Hematopoietic multipotent progenitor cell treated with erythropoietin and hydrocortisone succinate and interleukin-3 and kit ligand, for 8 days (in vitro differentiated cells): Measurements from ENCODE around the gene SLC25A33.
"Not testable (repeated sequence)": the region's sequence is repeated elsewhere in the genome, so short reads cannot be mapped to it uniquely, and the experiment has no call there.

Source experiments
- DNase-seq: peaks from one replicate; pipeline ENCODE4 v3.0.0-alpha.2; 2015

SLC25A33 gene

DNA sequence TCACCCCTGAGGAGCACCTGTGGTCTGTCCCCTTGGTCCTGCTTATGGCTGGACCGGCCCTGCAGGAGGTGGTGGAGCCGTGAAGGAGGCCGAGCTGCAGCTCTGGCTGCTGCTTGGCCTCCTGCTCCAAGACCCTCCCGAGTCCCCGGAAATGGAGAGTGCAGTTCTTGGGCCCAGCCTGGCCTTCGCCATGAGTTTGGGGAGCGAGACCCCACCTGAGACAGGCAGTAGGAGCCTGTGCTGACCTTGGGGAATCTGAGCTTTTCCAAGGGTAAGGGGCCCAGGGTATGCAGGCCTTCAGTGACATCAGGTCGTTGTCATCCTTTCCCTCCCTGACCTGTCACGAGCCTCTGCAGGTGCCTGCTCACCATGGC, 63.5 kb downstream of the SLC25A33 start:
- no peak for DNase-seq

DNA sequence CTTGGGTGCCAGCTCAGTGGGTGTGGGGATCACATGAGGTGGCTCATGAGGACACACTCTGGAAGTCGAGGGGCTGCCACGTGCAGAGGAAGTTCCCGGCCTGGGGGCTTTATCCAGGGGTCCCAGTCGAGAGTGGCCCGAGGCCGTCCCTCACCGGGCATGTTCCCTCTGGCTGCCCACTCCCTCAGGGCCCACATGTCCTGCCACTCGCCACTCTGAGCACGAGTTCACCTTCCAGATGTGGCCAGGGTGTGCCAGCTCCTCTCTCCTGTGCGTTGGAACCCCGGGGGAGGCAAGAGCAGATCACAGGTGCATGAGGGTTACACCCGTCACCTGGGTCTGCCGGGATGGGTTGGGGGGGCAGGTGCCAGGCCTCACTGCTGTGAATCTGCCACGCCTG, 64.0 kb downstream of the SLC25A33 start:
- no peak for DNase-seq

DNA sequence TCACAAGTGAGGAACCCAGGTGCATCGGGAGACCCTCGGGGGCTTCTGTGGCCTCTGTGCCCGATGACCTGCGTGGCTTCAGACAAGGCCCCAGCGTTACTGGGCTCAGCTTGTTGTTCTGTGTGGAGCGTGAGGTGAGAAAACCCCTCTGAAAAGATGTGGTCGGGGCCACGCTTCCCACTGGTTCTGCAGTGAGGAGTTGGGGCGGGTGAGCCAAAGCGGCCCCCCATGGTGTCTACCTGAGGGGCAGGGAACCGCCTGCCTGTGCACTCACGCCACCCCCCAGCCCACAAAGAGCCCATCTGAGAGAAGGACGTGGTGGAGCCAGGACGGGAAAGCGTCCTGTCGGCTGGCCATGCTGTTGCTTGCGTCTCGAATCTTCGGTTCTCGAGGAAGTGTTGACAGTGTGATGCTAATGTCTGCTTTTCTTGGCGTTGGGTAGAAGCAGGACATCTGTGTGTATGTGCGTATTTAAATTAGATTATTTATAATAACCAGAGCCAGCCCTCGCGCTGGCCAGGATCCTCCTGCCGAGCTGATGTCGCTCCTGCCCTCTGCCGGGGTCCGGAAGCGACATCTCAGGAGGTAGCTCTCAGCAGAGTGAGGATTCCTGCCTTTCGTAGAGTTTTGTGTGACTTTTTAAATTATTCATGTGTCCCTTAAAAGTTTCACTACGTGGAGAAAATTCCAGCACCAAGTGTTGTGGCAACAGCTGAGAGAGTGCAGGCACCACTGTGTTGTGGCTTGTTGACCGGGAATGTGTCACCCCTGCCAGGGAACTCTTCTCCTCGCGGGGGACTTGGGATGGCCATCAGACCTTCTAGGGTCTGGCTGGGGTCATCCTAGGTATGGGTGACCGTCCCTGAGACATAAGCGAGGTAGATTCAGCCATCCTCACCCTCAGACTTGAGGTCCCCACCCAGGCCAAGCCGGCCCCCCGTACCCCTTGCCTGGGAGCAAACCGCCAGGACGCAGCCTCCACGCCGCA, 64.8 kb downstream of the SLC25A33 start:
- DNase-seq = no peak

DNA sequence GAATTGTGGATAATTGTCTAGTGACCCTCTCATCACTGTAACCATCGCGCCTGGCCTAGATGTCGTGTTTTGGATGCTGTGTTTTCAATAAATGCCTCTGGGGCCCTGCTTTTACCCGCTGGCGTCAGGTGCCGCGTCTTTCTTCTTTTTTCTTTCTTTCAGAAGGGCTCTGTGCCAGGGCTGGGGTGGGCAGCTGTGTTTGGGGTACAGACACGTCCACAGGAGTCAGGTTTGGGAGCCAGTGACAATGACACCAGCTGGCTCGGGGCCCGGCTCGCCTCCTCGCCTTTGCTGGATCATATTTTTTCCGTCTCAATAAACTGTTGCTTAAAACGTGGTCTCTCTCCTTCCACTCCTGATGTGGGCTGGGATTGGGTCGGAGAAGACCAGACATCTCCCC, 65.6 kb downstream of the SLC25A33 start:
- DNase-seq = no peak

DNA sequence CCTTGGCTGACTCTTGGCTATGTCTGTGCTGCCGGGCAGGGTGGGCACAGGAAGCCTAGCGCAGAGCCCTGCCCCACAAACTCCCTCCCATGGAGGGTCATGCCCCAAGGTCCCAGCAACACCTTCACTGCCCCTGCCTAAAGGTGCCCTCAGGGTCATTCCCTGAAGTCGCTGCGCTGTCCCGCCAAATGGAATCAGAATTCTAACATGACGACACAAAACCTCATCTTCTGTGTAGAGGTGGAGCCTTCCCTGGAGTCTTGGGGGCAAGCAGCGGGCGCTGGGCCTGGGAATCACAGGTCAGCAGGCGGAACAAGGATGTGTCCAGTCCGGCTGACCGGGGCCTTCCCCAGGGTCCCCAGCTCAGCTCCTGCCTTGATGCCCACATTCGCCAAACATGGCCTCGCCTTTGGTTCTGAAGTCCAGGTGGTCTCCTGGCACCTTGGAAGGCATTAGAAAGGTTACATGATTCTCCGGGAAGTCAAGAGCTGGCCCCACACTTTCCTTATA, 66.7 kb downstream of the SLC25A33 start:
- DNase-seq = no peak

DNA sequence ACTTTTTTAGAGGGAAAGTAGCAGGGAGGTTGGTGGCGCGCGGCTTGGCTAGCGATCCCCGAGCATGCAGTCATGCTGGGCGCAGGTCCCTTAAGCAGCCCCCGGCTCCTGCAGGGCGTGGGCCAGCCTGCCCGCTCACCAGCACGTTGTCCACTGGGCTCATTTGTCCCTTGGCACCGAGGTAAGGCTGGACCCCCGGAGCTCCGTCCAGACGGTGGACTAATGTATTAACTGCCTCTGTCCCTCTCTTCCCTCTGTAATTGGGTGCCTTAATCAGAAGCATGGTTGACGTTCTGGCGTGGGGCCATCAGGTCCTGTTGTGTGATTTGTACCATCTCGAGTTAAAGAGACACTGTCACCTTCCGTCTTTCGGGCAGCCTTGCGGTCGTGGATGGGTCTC, 67.2 kb downstream of the SLC25A33 start:
- no peak for DNase-seq

DNA sequence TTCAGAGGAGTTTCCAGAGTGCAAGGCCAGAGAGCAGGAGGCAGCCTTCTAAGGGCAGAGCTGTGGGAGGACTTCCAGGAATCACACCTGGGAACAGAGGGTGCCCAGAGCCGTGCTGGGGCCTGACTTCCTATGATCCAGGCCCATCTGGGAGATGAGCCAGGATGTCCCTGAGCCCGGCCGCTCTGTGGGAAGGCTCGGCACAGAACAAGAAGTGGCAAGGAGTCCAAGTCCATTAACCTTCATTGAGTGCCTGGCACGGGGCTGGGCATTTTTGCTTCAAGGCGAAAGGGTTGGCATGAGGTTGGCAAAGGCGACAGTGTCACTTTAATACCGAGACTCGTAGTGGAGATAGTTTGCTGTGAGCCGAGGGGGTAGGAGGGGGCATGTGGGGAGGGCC, 67.7 kb downstream of the SLC25A33 start:
- no peak for DNase-seq

DNA sequence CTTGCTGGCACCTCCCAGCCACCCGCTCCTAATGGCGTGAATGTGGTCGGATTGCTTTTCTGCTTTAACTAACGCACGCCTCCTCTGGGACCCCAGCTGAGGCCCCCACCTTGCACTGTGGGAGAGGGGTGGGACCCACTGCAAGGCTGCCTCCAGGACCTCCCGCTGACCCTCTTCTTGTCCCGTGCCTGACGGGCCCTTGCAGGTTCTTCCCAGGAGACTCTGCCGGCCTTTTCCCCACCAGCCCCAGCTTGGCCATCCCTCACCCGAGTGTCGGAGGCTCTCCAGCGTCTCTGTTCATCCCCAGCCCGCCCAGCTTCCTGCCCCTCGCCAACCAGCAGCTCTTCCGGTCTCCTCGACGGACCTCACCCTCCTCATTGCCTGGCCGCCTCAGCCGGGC, 68.1 kb downstream of the SLC25A33 start:
- DNase-seq = no peak

DNA sequence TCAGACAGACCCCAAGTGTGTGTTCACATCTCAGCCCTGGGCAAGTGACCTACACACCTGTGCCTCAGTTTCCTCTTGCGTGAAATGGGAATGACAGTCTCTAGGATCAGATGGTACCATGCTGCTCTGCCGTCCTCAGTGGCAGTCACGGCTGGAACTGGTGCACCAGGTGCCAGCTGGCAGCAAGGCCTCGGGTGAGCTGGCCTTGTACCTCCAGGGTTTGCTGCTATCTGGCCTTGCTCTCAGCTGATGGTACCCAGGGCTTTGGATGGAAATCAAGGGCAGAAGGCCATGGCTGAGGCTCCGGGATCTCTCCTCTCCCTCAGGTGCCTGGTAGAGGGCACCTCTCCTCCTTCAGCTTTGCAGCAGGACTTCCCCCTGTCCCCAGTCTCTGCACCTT, 70.7 kb downstream of the SLC25A33 start:
- no peak for DNase-seq

DNA sequence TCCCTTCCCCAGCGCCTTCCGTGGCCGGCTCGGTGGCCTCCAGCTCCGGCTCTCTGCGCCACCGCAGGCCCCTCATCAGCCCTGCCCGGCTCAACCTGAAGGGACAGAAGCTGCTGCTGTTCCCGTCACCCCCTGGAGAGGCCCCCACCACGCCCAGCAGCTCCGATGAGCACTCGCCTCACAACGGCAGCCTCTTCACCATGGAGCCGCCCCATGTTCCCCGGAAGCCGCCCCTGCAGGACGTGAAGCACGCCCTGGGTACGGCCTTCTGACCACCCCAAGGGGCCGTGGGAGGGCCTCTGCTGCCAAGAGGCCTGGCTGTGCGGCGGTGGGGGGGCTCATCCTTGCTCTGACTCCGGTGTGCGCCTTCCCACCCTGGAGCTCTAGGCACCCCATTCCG, 71.3 kb downstream of the SLC25A33 start:
- DNase-seq = no peak

DNA sequence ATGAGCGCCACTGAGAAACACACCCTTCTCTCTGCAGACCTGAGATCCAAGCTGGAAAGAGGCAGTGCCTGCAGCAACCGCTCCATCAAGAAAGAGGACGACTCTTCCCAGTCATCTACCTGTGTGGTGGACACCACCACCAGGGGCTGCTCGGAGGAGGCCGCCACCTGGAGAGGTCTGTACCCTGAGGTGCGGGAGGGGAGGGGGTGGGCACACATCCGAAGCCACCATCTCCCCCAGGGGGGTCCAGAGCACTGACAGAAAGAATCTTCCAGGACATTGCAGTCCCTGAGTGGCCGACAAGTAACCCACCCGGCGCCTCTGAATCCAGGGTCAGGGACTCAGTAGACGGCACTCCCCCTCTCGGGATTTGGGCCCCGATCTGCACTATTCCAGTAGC, 72.5 kb downstream of the SLC25A33 start:
- DNase-seq = no peak

DNA sequence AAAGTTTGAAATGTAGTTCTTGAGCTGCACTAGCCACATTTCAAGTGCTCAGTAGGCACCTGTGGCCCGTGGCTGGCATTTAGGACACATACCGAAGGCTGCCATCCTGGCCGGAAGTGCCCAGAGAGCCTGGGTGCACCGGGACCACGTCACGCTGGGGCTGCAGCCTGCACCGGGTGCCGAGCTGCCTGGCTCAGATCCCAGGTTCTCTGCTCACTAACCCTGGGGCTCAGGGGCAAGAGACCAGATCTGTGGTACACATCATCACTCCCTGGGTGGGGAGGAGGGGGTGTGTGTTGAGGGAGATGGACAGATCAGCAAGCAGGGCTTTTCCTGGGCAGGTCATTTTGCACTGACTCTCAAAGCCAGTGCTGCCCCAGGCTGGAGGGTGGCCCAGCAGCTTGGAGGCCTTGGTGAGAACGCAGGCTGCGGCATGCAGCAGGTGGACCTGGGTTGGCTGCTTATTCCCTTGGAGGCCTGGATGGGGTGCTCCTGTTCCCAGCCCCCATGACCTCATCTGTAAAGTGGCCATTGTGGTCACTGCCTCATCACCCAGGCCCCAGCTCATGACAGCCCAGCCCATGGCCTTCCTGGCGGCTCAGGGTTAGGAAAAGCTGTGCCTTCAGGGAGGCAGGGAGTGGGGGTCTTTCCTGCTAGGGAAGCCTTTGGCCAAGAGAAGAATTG, 73.0 kb downstream of the SLC25A33 start:
- no peak for DNase-seq

DNA sequence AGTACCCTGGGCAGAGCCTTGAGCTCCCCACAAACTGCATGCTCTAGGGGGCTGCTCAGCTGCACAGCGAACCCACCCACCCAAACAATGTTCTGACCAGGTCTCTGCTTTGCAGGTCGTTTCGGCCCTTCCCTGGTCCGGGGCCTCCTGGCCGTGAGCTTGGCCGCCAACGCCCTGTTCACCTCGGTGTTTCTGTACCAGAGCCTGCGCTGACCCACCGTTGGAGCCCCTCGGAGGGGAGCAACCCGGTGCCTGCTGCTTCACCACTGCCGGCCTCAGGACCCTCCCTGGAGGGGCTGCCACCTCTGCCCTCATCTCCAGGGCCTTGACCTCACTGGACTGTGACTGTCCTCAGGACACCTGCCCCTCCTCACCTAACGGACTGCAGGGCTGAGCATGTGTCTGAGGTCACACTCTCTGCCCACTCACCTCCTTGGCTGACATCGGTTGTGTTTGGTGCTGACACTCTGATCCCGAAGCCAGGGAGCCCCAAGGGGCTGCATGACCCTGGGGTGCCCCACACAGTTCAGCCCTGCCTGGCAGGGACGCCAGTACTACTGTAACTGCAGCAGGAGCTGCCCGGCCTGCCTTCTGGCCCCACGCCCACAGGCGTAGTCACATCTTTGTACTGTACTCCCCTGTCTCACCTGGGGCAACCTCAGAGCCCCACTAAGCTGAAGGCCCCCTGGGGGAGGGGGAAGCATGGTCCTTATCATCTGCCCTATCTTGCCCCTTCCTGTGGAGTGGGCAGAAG, 73.8 kb downstream of the SLC25A33 start:
- DNase-seq = no peak

DNA sequence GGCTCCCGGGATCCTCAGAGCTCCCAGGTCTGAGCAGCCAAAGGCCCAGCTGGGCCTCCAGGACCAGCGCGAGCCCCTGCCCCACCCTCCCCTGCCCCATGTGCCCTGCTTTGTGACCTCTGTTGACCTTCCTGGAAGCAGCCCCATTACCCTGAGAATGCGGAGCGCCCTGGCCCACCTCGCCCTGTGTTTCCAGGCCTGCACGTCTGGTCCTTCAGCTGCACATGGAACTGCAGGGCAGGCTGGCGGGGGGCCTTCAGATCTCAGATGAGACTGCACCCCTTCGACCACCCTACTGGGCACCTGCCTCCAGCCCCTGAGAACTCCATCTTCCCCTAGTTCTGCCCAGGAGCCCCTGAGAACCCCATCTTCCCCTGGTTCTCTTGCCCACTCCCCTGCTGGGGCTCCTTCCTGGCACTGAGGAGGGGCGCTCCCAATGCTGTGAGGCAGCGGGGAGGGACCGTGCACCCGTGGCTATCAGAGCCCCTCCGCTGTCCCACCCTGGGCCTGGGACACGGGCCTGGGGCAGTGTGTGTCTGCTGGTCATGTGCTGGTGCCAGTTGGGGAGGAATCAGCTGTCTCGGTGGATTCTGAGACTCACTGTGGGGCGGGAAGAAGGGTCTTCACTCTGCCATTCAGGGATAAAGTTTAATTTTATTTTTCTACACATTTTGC, 74.5 kb downstream of the SLC25A33 start:
- DNase-seq = no peak

DNA sequence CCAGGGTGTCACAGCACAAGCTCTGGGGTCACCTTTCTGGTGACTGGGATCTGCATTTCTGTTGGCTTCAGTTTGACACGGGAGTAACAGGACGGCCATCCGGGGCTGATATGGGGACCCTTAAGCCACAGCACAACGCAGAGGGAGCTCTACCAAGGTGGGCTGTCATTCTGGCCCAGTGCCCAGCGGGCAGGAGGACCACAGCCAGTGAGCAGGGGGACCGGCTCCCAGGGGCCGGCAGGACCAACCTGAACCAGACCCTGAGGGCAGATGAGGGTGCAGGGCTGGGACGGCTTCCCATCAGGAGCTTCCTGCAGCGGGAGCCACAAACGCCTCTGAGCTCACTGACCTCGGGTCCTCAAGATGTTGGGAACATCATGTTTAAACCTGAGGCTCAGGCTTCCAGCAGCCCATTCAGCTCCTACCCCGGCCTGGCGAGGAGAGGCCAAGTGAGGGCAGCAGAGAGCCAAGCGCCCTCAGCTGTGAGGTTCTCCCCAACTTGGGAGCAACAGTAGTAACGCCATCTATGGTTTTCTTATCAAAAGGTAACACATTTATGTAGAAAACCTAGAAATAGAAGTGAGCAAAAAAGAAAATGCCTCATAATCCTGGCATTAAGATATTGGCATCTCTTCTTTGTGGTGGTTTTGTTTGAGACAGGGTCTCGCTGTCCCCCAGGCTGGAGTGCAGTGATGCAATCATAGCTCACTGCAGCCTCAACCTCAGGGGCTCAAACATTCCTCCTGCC, 76.2 kb downstream of the SLC25A33 start:
- peak; percentile 84 for DNase-seq

DNA sequence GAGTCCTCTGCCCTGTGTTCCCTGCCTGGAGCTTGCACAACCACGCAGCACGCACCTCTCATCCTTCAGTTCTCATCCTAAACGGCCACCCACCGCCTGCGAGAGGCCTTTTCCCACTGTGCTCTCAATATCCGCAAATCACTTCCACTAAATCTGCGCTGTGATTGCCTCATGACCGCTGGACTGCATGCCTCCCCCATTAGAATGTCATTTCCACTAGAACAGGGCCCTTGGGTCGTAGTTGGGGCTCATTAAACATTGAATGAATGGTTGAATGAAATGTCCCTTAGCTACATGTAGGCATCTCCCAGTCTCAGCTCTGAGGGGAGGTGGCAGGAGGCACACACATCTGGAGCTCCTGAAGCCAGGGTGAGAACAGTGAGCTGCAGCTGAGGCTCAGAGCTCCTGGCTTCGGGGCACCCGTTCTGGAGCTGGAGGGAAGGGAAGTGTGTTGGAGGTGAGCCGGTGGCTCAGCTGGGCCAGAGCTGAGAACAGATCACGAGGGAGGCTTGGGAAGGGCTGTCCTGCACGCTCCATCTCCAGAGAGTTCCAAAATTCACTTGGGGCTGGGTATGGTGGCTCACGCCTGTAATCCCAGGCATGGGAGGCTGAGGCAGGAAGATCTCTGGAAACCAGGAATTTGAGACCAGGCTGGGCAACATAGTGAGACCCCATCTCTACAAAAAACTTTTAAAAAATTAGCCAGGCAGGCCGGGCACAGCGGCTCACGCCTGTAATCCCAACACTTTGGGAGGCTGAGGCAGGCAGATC, 79.8 kb downstream of the SLC25A33 start:
- DNase-seq = no peak

DNA sequence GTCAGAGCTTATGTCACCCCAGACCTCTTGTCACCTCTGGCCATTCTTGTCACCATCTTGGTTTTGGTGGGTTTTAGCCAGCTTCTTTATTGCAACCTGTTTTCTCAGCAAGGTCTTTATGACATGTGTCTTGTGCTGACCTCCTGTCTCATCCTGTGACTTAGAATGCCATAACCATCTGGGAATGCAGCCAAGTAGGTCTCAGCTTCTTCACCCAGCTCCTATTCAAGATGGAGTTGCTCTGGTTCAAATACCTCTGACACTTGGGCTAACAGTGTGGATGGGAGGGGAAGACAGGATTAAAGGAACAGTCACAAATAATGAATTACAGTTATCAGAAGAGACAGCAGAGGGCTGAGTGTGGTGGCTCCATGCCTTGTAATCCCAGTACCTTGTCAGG, 81.8 kb downstream of the SLC25A33 start:
- no peak for DNase-seq

DNA sequence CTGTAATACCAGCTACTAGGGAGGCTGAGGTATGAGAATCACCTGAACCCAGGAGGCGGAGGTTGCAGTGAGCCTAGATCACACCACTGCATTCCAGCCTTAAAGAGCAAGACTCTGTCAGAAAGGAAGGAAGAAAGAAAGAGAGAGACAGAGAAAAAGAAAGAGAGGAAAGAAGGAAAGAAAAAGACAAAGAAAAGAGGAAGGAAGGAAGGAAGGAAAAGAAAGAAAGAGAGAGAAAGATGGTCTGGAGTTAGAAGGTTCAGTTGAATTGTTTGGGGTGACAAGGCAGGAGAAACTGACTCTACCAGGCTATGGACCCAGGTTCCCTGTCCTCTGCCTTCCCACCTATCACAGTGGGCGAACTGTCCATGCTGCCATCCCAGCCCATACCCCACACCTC, 84.8 kb downstream of the SLC25A33 start:
- DNase-seq = no peak

DNA sequence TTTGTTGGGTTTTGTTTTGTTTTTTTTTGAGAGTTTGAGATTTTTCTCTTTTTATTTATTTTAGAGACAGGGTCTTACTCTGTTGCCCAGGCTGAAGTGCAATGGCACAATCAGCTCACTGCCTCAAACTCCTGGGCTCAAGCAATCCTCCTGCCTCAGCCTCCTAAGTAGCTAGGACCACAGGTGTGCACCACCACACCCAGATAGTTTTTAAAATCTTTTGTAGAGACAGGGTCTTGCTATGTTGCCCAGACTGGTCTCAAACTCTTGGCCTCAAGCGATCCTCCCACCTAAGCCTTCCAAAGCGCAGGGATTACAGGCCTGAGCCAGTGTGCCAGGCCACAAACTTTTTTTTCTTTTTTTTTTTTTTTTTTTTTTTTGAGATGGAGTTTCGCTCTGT, 85.8 kb downstream of the SLC25A33 start:
- DNase-seq = not testable (repeated sequence)

DNA sequence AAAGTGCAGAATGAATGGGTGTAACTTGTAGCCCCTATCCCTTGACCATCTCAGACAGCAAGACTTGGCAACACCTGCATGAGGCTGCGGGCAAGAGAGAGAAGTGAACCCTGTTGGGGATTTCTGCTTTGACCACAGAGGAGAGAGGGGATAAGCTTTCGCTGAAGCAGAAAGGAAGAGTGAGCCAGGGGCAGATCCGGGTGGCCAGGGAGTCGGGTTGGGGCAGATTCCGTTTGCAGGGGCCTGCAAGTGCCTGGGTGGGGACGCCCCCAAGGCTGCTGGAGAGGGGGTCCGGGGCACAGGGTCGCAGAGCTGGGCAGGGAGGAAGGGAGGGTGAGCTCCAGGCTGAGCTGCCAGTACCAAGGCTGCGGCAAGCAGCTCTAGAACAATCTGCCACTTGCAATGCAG, 86.9 kb downstream of the SLC25A33 start:
- DNase-seq = no peak
